NCI-H524 (cell line): ENCODE measurements around the gene NTSR1.
A peak's percentile ranks its signal among the peaks of the same experiment; 100 is the strongest.

Experiments used
- DNase-seq, 2 experiments: peaks; one replicate each; lab custom pipeline; 2025; lab: John Stamatoyannopoulos, UW

Gene NTSR1

GRCh38 chr20:62787321-62787720, 78.7 kb downstream of the NTSR1 start:
- DNase-seq: no peak

- DNase-seq: no peak
Measured at GRCh38 chr20:62787866-62788265, 79.2 kb downstream of the NTSR1 start.

GRCh38 chr20:62788607-62789006, 80.0 kb downstream of the NTSR1 start:
- no peak for DNase-seq

- no peak for DNase-seq
Measured at GRCh38 chr20:62790075-62790474, 81.4 kb downstream of the NTSR1 start.

- DNase-seq: peak; percentile 88 to 96
Measured at GRCh38 chr20:62791301-62792181, 82.9 kb downstream of the NTSR1 start.

GRCh38 chr20:62792182-62792939, 83.7 kb downstream of the NTSR1 start:
- no peak for DNase-seq

GRCh38 chr20:62792940-62793756, 84.5 kb downstream of the NTSR1 start:
- DNase-seq: no peak

GRCh38 chr20:62793757-62794006, 85.0 kb downstream of the NTSR1 start:
- DNase-seq: no peak

GRCh38 chr20:62794007-62794724, 85.5 kb downstream of the NTSR1 start:
- peak; percentile 72 to 93 for DNase-seq

GRCh38 chr20:62795023-62795761, 86.6 kb downstream of the NTSR1 start:
- DNase-seq: peak; percentile 53 to 74

- no peak for DNase-seq
Measured at GRCh38 chr20:62796699-62797491, 88.3 kb downstream of the NTSR1 start.

GRCh38 chr20:62797671-62798532, 89.3 kb downstream of the NTSR1 start:
- DNase-seq: no peak

GRCh38 chr20:62799036-62799435, 90.4 kb downstream of the NTSR1 start:
- no peak for DNase-seq

- DNase-seq: no peak
Measured at GRCh38 chr20:62799459-62799858, 90.8 kb downstream of the NTSR1 start.

GRCh38 chr20:62799873-62800272, 91.2 kb downstream of the NTSR1 start:
- DNase-seq: no peak

GRCh38 chr20:62800314-62801259, 92.0 kb downstream of the NTSR1 start:
- DNase-seq: peak; percentile 50 to 79

GRCh38 chr20:62801284-62802010, 92.8 kb downstream of the NTSR1 start:
- no peak for DNase-seq
